Muscle of arm (tissue), 12 donors: ENCODE measurements around the gene PIRT. TPM values are rescaled to one million over a fixed set of nuclear protein-coding genes. Genes with fewer than 3 reads are reported as not detected.
A peak's percentile ranks its signal among the peaks of the same experiment; 100 is the strongest.

ENCODE experiments used
- DNase-seq: peaks from one replicate; pipeline ENCODE4 v3.0.0-alpha.2; 2013
- polyA plus RNA-seq, 12 donors: library from polyadenylated mRNA; unstranded; fragments of 120-200 nt; gene quantifications; one replicate each; pipeline ENCODE4 v1.2.1, GENCODE V29; 2013; ENCODE audit not compliant: insufficient read length in 12 of 12

Gene PIRT
- polyA plus RNA-seq, 12 donors, result 0.04 to 0.22 (median 0.11) TPM; not detected in 4

- no peak for DNase-seq
Measured at GRCh38 chr17:10821770-10822169, 16.1 kb downstream of the PIRT start.

DNA sequence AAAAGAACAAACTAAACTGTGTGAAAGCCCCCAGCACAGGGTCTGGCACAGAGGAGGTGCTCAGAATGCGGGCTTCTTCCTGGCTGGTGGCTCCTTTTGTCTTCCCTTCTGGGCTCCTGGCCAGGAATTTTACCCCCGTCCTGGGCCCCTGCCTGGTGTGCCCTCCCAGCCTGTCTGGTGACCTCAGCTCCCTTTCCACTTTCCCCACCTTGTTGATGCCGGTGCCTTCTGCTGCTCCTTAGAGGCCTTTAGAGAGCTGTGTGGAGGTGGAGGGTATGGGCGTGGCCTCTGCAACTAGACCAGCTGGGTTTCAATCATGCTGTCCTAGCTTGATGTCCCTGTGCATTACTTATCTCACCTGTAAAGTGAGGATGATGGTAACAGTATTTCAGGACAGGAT lies 16.8 kb downstream of the PIRT start:
- DNase-seq, result no peak

DNA sequence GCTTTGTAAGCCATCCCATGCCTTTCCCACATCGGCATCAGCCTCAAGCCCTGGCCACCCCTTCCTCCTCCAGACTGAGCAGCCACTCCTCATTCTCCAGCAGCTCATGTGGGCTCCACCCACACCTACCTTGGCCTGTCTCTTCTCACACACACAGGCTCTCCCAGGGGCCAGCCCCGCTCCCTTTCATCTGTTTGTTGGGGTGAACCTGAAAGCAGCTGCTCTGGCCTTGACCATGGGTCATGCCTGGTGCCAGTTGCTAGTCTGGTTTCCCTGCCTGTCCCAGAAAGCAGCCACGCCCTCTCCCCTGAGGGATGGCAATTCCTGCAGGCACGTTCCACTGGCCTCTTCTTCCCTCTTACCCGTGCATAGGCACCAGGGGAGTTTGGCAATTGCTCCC lies 22.6 kb downstream of the PIRT start:
- DNase-seq, result no peak

GRCh38 chr17:10814075-10814474 lies 23.8 kb downstream of the PIRT start:
- DNase-seq, result no peak

GRCh38 chr17:10812674-10813073 lies 25.2 kb downstream of the PIRT start:
- no peak for DNase-seq

DNA sequence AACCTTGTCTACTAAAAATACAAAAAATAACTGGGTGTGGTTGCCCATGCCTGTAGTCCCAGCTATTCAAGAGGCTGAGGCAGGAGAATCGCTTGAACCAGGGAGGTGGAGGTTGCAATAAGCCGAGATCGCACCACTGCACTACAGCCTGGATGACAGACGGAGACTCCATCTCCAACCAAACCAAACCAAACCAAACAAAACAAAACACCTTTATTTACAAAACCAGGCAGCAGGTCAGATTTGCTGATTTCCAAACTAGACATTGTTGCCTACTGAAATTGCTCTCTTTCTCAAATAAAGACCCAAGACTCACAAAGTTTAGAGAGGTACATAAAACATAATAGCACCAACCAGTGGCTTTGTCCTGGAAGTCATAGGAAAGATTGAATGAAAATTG lies 28.3 kb downstream of the PIRT start:
- DNase-seq, result no peak

- DNase-seq, result no peak
Measured at GRCh38 chr17:10807704-10808128, 30.2 kb downstream of the PIRT start.

GRCh38 chr17:10806545-10807262 lies 31.2 kb downstream of the PIRT start:
- no peak for DNase-seq

- no peak for DNase-seq
Measured at GRCh38 chr17:10805911-10806310, 32.0 kb downstream of the PIRT start.

DNA sequence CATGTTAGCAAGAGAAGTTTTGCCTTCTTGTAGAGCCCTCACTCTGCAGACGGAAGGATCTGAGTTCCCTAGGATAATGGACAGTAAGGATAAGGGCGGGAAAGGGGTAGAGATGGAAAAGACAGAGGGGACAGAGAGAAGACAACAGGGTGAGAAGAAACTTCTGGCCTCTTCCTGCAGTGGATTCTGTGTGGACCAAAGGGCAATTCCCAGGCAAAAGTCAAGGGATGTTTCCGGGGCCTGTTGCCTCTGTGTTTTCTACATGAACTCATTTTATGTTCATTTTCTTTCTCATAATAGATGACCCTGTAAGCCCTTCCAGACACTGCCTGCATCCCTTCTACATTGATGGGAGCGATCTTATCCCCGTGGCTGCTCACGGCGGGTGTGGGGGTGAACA lies 33.3 kb downstream of the PIRT start:
- no peak for DNase-seq

DNA sequence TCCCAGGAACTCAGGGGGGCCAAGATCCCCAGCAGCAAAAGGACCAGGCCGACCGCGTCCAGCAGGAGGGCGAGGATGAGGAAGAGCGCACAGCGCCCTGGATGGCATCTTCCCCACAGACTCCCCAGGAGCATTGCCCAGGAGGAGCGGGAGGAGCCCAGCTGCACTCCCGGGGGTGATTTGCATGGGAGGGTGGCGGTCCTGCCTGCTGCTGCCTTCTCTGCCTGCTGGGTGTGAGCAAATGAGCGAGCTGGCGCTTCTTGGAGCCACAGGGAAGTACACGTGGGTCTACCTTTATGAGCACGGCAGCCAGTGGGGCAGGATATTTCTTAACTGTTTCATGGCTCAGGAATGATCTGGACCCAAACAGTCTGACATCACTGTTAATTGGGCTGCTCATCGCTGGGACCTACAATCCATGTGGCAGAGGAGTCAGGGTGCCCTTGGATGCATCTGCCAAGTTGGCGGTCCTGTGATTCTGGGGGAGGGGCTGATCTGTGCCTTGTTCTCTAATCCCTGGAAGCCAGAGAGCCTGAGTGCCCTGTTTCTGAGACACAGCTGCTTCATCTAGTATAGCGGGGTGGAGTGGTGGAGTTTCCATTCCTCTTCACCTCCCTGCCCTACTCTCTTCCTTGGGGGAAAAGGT lies 33.9 kb downstream of the PIRT start, which contains the start of gene TMEM238L:
TMEM238L (minus strand) TSS at position 270 of the 646 bp plus-strand sequence; CDS start at position 134, 136 bp downstream.
- no peak for DNase-seq

GRCh38 chr17:10803350-10803749 lies 34.5 kb downstream of the PIRT start:
- DNase-seq, result no peak

- DNase-seq, result no peak
Measured at GRCh38 chr17:10802496-10803284, 35.2 kb downstream of the PIRT start.

- no peak for DNase-seq
Measured at GRCh38 chr17:10799407-10799806, 38.5 kb downstream of the PIRT start.

DNA sequence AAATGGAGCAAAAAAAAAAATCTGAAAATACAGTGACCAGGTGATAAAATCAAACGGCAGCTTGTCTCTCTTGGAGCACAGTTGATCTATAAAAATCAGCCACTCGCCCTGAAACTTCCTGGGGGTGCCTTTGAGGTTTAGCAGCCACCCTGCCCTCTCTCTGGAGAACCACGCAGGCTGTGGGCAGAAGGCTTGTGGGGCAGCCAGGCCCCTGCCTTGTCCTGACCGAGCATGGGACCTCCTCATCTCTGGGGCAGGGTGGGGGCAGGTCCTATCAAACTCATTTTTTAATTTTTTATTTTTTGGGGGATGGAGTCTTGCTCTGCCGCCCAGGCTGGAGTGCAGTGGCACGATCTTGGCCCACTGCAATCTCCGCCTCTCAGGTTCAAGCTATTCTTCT lies 39.0 kb downstream of the PIRT start:
- DNase-seq, result no peak

GRCh38 chr17:10798332-10798749 lies 39.5 kb downstream of the PIRT start:
- DNase-seq, result no peak

- no peak for DNase-seq
Measured at GRCh38 chr17:10797476-10798328, 40.2 kb downstream of the PIRT start.

DNA sequence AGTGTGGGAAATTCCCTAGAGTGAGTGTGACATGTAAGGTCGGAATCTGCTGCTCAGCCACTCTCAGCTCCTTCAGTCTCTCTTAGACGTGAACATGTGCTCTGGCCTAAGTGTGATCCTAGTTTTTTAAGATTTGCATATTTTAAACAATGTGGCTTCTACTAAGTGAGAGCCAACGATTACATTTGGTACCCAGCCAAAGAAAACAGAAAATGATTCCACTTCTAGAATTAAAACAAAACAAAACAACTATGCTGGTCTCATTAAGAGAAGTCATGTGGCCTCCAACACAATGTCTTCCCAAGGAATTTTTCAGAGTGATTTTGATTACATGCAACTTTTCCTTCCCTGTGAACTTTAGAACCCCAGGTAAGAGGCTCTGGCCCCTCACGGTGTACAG lies 44.1 kb downstream of the PIRT start:
- DNase-seq, result no peak

DNA sequence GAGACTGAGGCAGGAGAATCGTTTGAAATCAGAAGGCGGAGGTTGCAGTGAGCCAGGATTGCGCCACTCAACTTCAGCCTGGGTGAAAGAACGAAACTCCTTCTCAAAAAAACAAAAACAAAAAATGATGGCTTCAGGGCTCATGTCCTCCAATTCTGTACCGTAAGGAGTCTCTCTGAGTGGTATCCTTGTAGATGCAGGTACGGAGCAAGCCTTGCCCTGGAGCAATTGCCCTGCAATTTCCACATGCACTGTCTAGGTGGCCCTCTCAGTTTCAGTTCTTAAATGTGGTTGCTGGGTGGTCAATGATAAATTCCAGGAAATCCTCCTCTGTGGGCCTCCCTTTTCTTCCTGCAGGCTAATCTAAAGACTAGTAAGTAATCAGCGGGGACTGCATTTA lies 44.6 kb downstream of the PIRT start:
- DNase-seq, result no peak

DNA sequence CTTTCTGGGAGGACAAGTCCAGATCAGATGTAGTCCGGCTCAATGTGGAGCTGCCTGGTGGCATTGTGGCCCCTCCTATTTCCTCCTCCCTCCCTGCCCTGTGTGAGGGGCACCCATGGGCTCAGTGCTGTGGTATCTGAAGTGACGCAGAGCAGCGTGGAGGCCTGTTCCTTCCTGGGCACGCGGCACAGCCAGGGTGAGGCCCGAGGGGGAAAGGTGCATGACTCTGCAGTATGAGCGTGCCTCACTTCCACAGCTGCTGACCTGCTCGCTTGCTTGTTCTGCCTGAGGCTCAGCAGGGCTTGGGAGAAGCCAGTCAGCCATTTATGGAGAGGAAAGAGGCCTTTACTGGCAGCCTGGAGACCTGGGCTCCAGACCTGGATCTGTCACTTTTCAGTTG lies 45.7 kb downstream of the PIRT start:
- no peak for DNase-seq

DNA sequence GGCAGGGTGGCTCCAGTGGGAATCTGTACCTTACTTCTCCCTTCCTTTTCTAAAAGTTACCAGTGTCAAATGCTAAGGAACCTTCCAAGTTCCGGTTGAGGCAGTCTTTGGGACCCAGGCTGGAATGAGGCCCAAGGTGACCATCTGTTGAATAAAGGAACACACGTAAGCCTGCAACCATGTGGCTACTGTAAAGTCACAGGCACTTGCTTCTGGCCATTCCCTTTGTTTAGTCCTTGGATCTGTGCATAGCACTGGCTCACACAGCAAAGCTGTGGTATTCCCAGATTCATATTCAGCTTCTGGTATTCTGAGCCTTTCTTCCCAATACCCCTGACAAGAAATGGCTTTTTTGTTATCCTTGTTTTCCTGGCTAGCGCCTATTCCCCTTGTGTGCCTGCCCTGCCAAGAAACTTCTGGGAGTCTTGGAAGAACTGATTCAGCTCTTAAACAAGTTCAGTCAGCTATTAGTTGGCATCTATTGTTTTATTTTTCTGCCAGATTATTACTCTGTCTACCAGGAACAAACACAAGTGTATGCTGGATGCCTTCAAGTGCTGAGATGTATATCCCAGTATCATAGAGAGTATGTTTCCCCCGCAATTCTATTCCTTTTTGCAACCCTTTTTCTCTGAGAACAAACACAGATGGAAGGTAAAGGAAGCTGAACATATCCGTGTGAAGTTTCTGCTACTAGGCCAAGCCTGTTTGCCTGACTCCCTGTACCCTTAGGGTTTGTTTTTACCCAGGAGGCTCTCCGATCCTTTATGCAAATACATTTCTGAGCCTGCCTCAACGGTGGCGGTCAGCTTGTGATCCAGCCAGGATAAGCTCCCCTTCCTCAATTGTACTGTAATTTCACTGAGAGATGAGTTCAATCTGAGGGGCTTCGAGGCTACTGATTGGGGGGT lies 47.1 kb downstream of the PIRT start:
- DNase-seq, result peak; percentile 72
